Activated T-cell treated with anti-CD3 and anti-CD28 coated beads, Interleukin-2, amount 50 U/mL, for 24 hours (primary cell): ENCODE data around the gene MGMT.

Source experiments
- DNase-seq: peaks from one replicate; pipeline ENCODE4 v3.0.0-alpha.2; 2020
- H3K27ac Mint-ChIP-seq: 2 replicates; pipeline ENCODE4 v1.8.0; 2020; ENCODE audit warnings: mild to moderate bottlenecking, mixed read lengths
- H3K27me3 Mint-ChIP-seq: 2 replicates; pipeline ENCODE4 v1.8.0; 2020; ENCODE audit warnings: mixed read lengths
- H3K36me3 Mint-ChIP-seq: 2 replicates; pipeline ENCODE4 v1.8.0; 2020; ENCODE audit warnings: low read depth, mixed read lengths
- H3K4me1 Mint-ChIP-seq: 2 replicates; pipeline ENCODE4 v1.8.0; 2020; ENCODE audit warnings: low read depth, mixed read lengths
- H3K4me3 Mint-ChIP-seq: 2 replicates; pipeline ENCODE4 v1.8.0; 2020; ENCODE audit warnings: mild to moderate bottlenecking, moderate library complexity, mixed read lengths
- H3K9me3 Mint-ChIP-seq: 2 replicates; pipeline ENCODE4 v1.8.0; 2020; ENCODE audit warnings: mixed read lengths

MGMT gene

GRCh38 chr10:129514568-129515451, 47.8 kb downstream of the MGMT start:
- no peaks in the 10 kb centered on the region for H3K27me3 Mint-ChIP-seq
- peaks cover 38% of the 10 kb centered on the region for H3K36me3 Mint-ChIP-seq
- peaks cover 14% of the 10 kb centered on the region for H3K9me3 Mint-ChIP-seq
- no peak for DNase-seq
- H3K4me1 Mint-ChIP-seq, result peaks cover 19% of the 10 kb centered on the region
- no peak overlapping the region for H3K27ac Mint-ChIP-seq
- no peak overlapping the region for H3K4me3 Mint-ChIP-seq

GRCh38 chr10:129516846-129517679, 50.0 kb downstream of the MGMT start:
- Mint-ChIP-seq H3K4me3 (no peak overlapping the region), H3K36me3 (peaks cover 21% of the 10 kb centered on the region), H3K4me1 (peaks cover 21% of the 10 kb centered on the region), H3K9me3 (peaks cover 9% of the 10 kb centered on the region), H3K27me3 (no peaks in the 10 kb centered on the region), H3K27ac (no peak overlapping the region)
- DNase-seq, result no peak

GRCh38 chr10:129517680-129518057, 50.6 kb downstream of the MGMT start:
- Mint-ChIP-seq H3K36me3 (peaks cover 16% of the 10 kb centered on the region), H3K9me3 (peaks cover 3% of the 10 kb centered on the region), H3K4me1 (peaks cover 16% of the 10 kb centered on the region), H3K27ac (no peak overlapping the region), H3K4me3 (no peak overlapping the region), H3K27me3 (no peaks in the 10 kb centered on the region)
- DNase-seq, result no peak

GRCh38 chr10:129518793-129519192, 51.8 kb downstream of the MGMT start:
- H3K9me3 Mint-ChIP-seq, result no peaks in the 10 kb centered on the region
- no peak overlapping the region for H3K27ac Mint-ChIP-seq
- no peak for DNase-seq
- H3K36me3 Mint-ChIP-seq, result peaks cover 16% of the 10 kb centered on the region
- H3K4me1 Mint-ChIP-seq, result peaks cover 10% of the 10 kb centered on the region
- H3K4me3 Mint-ChIP-seq, result no peak overlapping the region
- H3K27me3 Mint-ChIP-seq, result no peaks in the 10 kb centered on the region

GRCh38 chr10:129520440-129521080, 53.5 kb downstream of the MGMT start:
- no peak for DNase-seq
- Mint-ChIP-seq H3K27ac (no peak overlapping the region), H3K36me3 (peaks cover 23% of the 10 kb centered on the region), H3K4me1 (peaks cover 8% of the 10 kb centered on the region), H3K27me3 (no peaks in the 10 kb centered on the region), H3K9me3 (no peaks in the 10 kb centered on the region), H3K4me3 (no peak overlapping the region)

GRCh38 chr10:129521161-129522025, 54.4 kb downstream of the MGMT start:
- Mint-ChIP-seq H3K4me3 (no peak overlapping the region), H3K36me3 (peaks cover 31% of the 10 kb centered on the region), H3K27me3 (no peaks in the 10 kb centered on the region), H3K27ac (no peak overlapping the region), H3K4me1 (peaks cover 8% of the 10 kb centered on the region), H3K9me3 (no peaks in the 10 kb centered on the region)
- no peak for DNase-seq

GRCh38 chr10:129522041-129522585, 55.1 kb downstream of the MGMT start:
- H3K27ac Mint-ChIP-seq, result no peak overlapping the region
- H3K4me3 Mint-ChIP-seq, result no peak overlapping the region
- H3K9me3 Mint-ChIP-seq, result no peaks in the 10 kb centered on the region
- H3K27me3 Mint-ChIP-seq, result no peaks in the 10 kb centered on the region
- peaks cover 8% of the 10 kb centered on the region for H3K4me1 Mint-ChIP-seq
- H3K36me3 Mint-ChIP-seq, result peaks cover 38% of the 10 kb centered on the region
- no peak for DNase-seq

GRCh38 chr10:129523031-129523722, 56.1 kb downstream of the MGMT start:
- DNase-seq, result no peak
- Mint-ChIP-seq H3K4me1 (peaks cover 4% of the 10 kb centered on the region), H3K27ac (no peak overlapping the region), H3K4me3 (no peak overlapping the region), H3K36me3 (peaks cover 49% of the 10 kb centered on the region), H3K9me3 (peaks cover 9% of the 10 kb centered on the region), H3K27me3 (no peaks in the 10 kb centered on the region)

GRCh38 chr10:129523723-129524316, 56.8 kb downstream of the MGMT start:
- no peak for DNase-seq
- no peaks in the 10 kb centered on the region for H3K27me3 Mint-ChIP-seq
- no peak overlapping the region for H3K27ac Mint-ChIP-seq
- peaks cover 54% of the 10 kb centered on the region for H3K36me3 Mint-ChIP-seq
- peaks cover 11% of the 10 kb centered on the region for H3K9me3 Mint-ChIP-seq
- H3K4me1 Mint-ChIP-seq, result peaks cover 4% of the 10 kb centered on the region
- H3K4me3 Mint-ChIP-seq, result no peak overlapping the region

- no peak for DNase-seq
- no peaks in the 10 kb centered on the region for H3K27me3 Mint-ChIP-seq
- peaks cover 11% of the 10 kb centered on the region for H3K9me3 Mint-ChIP-seq
- H3K4me3 Mint-ChIP-seq, result no peak overlapping the region
- H3K4me1 Mint-ChIP-seq, result peaks cover 4% of the 10 kb centered on the region
- peaks cover 48% of the 10 kb centered on the region for H3K36me3 Mint-ChIP-seq
- no peak overlapping the region for H3K27ac Mint-ChIP-seq
These were observed 57.9 kb downstream of the MGMT start for GRCh38 chr10:129524936-129525335.

GRCh38 chr10:129525401-129525801, 58.4 kb downstream of the MGMT start:
- DNase-seq, result no peak
- H3K4me3 Mint-ChIP-seq, result no peak overlapping the region
- H3K36me3 Mint-ChIP-seq, result peaks cover 49% of the 10 kb centered on the region
- H3K9me3 Mint-ChIP-seq, result peaks cover 11% of the 10 kb centered on the region
- peaks cover 4% of the 10 kb centered on the region for H3K4me1 Mint-ChIP-seq
- no peaks in the 10 kb centered on the region for H3K27me3 Mint-ChIP-seq
- no peak overlapping the region for H3K27ac Mint-ChIP-seq

- H3K27ac Mint-ChIP-seq, result no peak overlapping the region
- no peak overlapping the region for H3K4me3 Mint-ChIP-seq
- H3K27me3 Mint-ChIP-seq, result no peaks in the 10 kb centered on the region
- no peak for DNase-seq
- peaks cover 11% of the 10 kb centered on the region for H3K9me3 Mint-ChIP-seq
- H3K4me1 Mint-ChIP-seq, result peaks cover 7% of the 10 kb centered on the region
- peaks cover 53% of the 10 kb centered on the region for H3K36me3 Mint-ChIP-seq
These were observed 59.9 kb downstream of the MGMT start for GRCh38 chr10:129526943-129527342.

- H3K36me3 Mint-ChIP-seq, result peaks cover 55% of the 10 kb centered on the region
- DNase-seq, result no peak
- no peak overlapping the region for H3K4me3 Mint-ChIP-seq
- no peaks in the 10 kb centered on the region for H3K27me3 Mint-ChIP-seq
- H3K4me1 Mint-ChIP-seq, result peaks cover 13% of the 10 kb centered on the region
- H3K27ac Mint-ChIP-seq, result no peak overlapping the region
- peaks cover 11% of the 10 kb centered on the region for H3K9me3 Mint-ChIP-seq
These were observed 61.4 kb downstream of the MGMT start for GRCh38 chr10:129528376-129528978.
